Skeletal muscle tissue (tissue), 4 donors: ENCODE measurements around the gene NDRG3. TPM values are rescaled to one million over a fixed set of nuclear protein-coding genes. Genes with fewer than 3 reads are reported as not detected.

Source experiments
- H3K27ac ChIP-seq: one replicate; pipeline ENCODE4 v1.7.0; 2013; ENCODE audit warnings: mild to moderate bottlenecking, low read depth, low read length, inconsistent platforms
- H3K27me3 ChIP-seq, 3 donors: one replicate each; pipeline ENCODE4 v1.7.0; 2013; ENCODE audit warnings: low read length in 3 of 3; ENCODE audit not compliant: control insufficient read depth in 3 of 3, insufficient read depth in 3 of 3
- H3K36me3 ChIP-seq, 3 donors: one replicate each; pipeline ENCODE4 v1.7.0; 2013; ENCODE audit warnings: low read length in 3 of 3; ENCODE audit not compliant: control insufficient read depth in 3 of 3, insufficient read depth in 3 of 3
- H3K4me1 ChIP-seq, 3 donors: one replicate each; pipeline ENCODE4 v1.7.0; 2013; ENCODE audit warnings: low read length in 3 of 3, mild to moderate bottlenecking in 3 of 3; ENCODE audit not compliant: control insufficient read depth in 3 of 3, insufficient read depth in 3 of 3
- H3K4me3 ChIP-seq, 3 donors: one replicate each; pipeline ENCODE4 v1.7.0; 2013; ENCODE audit warnings: low read length in 3 of 3
- H3K9ac ChIP-seq, 3 donors: one replicate each; pipeline ENCODE4 v1.7.0; 2013; ENCODE audit warnings: low read length in 3 of 3, mild to moderate bottlenecking in 3 of 3, moderate library complexity in 2 of 3, low read depth in 1 of 3
- H3K9me3 ChIP-seq, 3 donors: one replicate each; pipeline ENCODE4 v1.7.0; 2013; ENCODE audit warnings: low read length in 3 of 3; ENCODE audit not compliant: control insufficient read depth in 3 of 3
- total RNA-seq: library from RNA; depleted of rRNA; stranded (reverse); fragments of >200 nt; gene quantifications from one replicate; pipeline ENCODE4 v1.2.3, GENCODE V29; 2014
- donor health status: Osteomylitis.

NDRG3 gene
- 15.1 TPM for total RNA-seq

DNA sequence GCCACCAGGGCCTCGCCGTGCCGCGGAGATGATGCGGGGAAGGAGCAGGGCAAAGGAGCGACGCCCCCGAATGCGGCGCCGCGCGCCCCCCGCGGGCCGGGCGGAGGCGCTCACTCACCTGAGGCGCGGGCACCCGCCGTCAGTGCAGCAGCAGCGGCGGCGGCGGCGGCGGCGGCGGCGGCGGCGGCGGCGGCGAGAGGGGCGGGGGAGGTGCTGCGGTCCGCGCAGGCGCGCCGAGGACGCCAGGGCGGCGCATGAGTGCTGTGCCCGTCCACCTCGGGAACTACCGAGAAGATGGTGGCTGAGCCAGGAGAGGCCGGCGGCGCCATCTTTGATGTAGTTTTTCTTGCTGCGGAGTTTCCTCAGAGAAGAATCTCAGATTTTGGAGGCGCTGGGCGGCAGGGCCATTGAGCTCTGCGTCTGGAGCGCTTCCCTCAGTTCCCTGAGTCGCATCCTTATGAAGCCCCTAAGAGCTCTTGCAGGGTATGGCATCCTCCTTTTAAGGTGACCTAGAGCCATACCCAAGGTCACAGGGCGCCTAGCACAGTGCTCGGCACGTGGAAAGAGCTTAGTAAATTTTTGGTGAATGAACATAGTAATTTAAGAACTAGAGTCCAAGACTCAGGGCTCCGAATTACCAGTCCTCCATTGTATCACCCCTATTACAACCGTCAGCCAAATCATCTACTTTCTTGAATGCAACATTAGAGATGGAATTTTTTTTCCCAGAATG, at the start of gene NDRG3:
Gene NDRG3 (minus strand): TSS at position 164 of the 733 bp plus-strand sequence. CDS start 24,355 bp downstream, outside the sequence.
- Histone ChIP-seq H3K9ac (peak within 1 kb of the TSS; percentile 82 to 86 (median 86)), H3K4me3 (peak within 1 kb of the TSS; percentile 85 to 93 (median 88)), H3K27ac (peak within 1 kb of the TSS; percentile 84), H3K27me3 (no peaks in the 10 kb centered on the region), H3K4me1 (peaks cover 16 to 18% (median 16%) of the 10 kb centered on the region in 3 donors), H3K36me3 (no peaks in the 10 kb centered on the region), H3K9me3 (no peaks in the 10 kb centered on the region)

- peaks cover 0 to 2% (median 0%) of the 10 kb centered on the region in 3 donors for H3K4me1 ChIP-seq
- H3K4me3 ChIP-seq: no peak overlapping the region
- H3K36me3 ChIP-seq: peaks cover 17 to 42% (median 23%) of the 10 kb centered on the region in 3 donors
- H3K27me3 ChIP-seq: no peaks in the 10 kb centered on the region
- H3K27ac ChIP-seq: no peak overlapping the region
- H3K9ac ChIP-seq: no peak overlapping the region
- no peaks in the 10 kb centered on the region for H3K9me3 ChIP-seq
These were observed 48.2 kb upstream of the NDRG3 start for GRCh38 chr20:36794116-36794474.

DNA sequence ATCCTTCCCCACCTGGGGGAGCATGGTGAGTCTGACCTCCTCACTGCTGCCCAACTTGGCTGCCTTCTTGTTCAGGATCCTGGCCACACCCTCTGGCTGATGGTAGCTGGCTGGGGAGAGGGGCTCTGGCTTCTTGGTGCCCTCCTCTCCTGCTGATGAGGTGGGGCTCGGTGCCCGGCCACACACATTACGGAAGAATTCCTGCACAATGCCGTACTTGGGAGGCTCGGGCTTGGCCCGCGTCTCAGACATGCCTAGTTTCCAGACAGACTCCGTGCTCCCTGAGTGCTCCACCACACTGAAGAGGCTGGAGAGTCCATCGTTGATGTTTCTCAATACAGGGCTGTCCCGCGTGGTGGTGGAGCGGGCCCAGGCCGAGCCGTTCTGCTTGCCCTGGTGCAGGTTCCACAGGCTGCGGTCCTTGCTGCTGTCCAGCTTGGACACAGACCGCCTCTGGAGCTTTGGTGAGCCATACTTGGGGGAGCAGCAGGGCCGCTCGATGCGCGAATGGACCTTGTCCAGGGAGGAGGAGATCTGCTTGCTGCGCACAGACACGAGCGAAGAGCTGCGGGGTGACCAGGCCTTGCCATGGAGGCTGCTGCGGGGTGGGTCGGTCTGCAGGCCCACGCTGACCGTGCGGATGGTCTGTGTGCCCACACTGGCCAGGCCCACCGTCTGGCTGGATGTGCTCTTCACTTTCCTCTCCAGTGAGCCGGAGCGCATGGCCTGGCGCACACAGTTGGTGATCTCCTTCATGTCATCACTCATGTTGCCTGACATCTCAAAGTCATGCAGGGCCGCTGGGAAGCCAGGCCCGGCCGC, 47.6 kb upstream of the NDRG3 start:
- no peak overlapping the region for H3K4me3 ChIP-seq
- H3K4me1 ChIP-seq: peaks cover 0 to 2% (median 0%) of the 10 kb centered on the region in 3 donors
- H3K27ac ChIP-seq: no peak overlapping the region
- no peak overlapping the region for H3K9ac ChIP-seq
- no peaks in the 10 kb centered on the region for H3K27me3 ChIP-seq
- no peaks in the 10 kb centered on the region for H3K9me3 ChIP-seq
- H3K36me3 ChIP-seq: peaks cover 13 to 40% (median 23%) of the 10 kb centered on the region in 3 donors

GRCh38 chr20:36792422-36792821, 46.5 kb upstream of the NDRG3 start:
- H3K9me3 ChIP-seq: no peaks in the 10 kb centered on the region
- no peak overlapping the region for H3K9ac ChIP-seq
- no peak overlapping the region for H3K4me3 ChIP-seq
- peaks cover 8 to 30% (median 22%) of the 10 kb centered on the region in 3 donors for H3K36me3 ChIP-seq
- peaks cover 0 to 2% (median 0%) of the 10 kb centered on the region in 3 donors for H3K4me1 ChIP-seq
- H3K27ac ChIP-seq: no peak overlapping the region
- no peaks in the 10 kb centered on the region for H3K27me3 ChIP-seq

DNA sequence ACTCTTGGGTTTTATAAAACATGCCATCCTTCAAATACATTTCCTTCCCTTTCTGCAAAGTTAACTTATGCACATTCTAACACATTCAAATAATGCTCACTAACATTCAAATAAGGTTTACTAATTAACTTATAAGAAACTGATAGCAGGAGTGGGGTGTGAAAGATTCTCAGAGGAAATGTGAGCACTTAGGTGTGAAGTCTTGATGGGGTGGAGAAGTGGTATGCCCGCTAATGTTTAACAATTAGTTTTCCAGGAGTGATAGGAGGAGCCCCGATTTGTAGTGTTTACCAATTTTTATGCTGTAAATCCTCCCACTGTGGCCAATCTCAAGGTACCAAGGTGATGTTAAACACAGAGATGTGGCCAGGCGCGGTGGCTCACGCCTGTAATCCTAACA, 46.0 kb upstream of the NDRG3 start:
- Histone ChIP-seq H3K27ac (no peak overlapping the region), H3K9ac (no peak overlapping the region), H3K4me3 (no peak overlapping the region), H3K27me3 (no peaks in the 10 kb centered on the region), H3K9me3 (no peaks in the 10 kb centered on the region), H3K36me3 (peaks cover 8 to 25% (median 17%) of the 10 kb centered on the region in 3 donors), H3K4me1 (peaks cover 0 to 2% (median 0%) of the 10 kb centered on the region in 3 donors)

- no peak overlapping the region for H3K9ac ChIP-seq
- H3K9me3 ChIP-seq: no peaks in the 10 kb centered on the region
- H3K27ac ChIP-seq: no peak overlapping the region
- peaks cover 2 to 8% (median 3%) of the 10 kb centered on the region in 3 donors for H3K4me1 ChIP-seq
- H3K36me3 ChIP-seq: peaks cover 7 to 24% (median 8%) of the 10 kb centered on the region in 3 donors
- no peaks in the 10 kb centered on the region for H3K27me3 ChIP-seq
- no peak overlapping the region for H3K4me3 ChIP-seq
These were observed 40.8 kb upstream of the NDRG3 start for GRCh38 chr20:36786663-36787062.

DNA sequence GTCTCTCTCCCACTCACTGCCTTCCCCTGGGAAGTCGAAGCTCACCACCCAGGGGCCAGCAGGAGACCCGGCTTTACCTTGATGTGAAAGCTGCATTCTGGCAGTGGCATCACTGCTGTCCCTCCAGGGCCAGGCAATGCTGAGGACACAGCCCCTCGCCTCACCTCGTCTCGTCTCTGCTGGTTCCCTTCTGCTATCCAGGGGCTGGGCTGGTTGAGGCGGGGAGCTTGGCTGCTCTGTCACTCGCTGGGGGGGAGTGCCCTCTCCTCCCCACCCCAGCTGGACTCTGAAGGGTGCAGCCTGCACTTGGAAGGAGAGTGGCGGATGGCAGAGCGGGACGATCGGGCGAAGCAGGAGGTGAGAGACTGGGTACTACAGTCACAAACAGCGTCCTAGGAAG, 40.4 kb upstream of the NDRG3 start:
- Histone ChIP-seq H3K27ac (no peak overlapping the region), H3K9me3 (no peaks in the 10 kb centered on the region), H3K36me3 (peaks cover 7 to 24% (median 8%) of the 10 kb centered on the region in 3 donors), H3K4me3 (no peak overlapping the region), H3K9ac (no peak overlapping the region), H3K27me3 (no peaks in the 10 kb centered on the region), H3K4me1 (peaks cover 2 to 8% (median 3%) of the 10 kb centered on the region in 3 donors)

- no peaks in the 10 kb centered on the region for H3K9me3 ChIP-seq
- H3K9ac ChIP-seq: no peak overlapping the region
- peaks cover 7 to 24% (median 8%) of the 10 kb centered on the region in 3 donors for H3K36me3 ChIP-seq
- no peak overlapping the region for H3K27ac ChIP-seq
- H3K27me3 ChIP-seq: no peaks in the 10 kb centered on the region
- H3K4me3 ChIP-seq: no peak overlapping the region
- peaks cover 2 to 8% (median 3%) of the 10 kb centered on the region in 3 donors for H3K4me1 ChIP-seq
These were observed 39.4 kb upstream of the NDRG3 start for GRCh38 chr20:36785308-36785707.

DNA sequence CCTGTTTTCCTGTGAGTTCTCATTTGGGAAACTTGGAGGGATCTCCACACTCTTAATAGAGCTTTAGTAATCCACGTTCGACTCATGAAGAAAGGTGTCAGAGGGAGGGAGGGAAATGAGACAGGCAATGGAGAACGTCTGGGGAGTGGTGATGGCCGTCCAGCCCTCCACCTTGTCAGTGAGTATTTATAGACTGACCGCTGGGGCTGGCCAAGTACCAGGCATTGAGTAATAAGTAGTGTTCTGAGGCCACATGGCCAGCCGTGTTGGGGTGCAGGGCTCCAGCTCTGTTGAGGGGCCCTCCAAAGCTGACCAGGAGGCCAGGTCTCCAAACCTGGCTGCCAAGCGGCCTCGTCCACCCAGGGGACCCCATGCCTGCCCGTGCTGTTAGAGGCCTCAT, 39.0 kb upstream of the NDRG3 start:
- Histone ChIP-seq H3K27me3 (no peaks in the 10 kb centered on the region), H3K4me3 (no peak overlapping the region), H3K9me3 (no peaks in the 10 kb centered on the region), H3K4me1 (peaks cover 2 to 8% (median 3%) of the 10 kb centered on the region in 3 donors), H3K36me3 (peaks cover 7 to 24% (median 8%) of the 10 kb centered on the region in 3 donors), H3K27ac (no peak overlapping the region), H3K9ac (peak overlapping the region in 1 of 3 donors; percentile 33)

DNA sequence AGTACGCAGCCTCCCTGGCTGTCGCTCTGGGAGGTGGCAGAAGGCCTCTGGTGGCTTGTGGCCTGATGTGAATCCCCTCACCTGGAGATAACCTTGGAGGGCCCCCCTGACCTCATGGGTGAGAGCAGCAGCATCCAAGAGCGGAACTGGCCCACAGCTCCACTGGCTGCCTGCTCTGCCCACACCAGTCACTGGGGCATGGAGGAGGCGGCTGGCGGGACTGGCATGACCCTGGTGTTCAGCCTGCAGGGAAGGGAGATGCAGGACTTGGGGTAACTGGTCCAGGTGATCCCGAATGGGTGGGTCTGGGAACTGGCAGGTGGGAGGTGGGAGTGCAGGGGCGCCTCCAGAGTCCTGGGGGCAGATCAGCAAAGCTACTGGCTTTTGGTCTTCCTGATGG, 38.2 kb upstream of the NDRG3 start:
- Histone ChIP-seq H3K27ac (no peak overlapping the region), H3K9ac (no peak overlapping the region), H3K27me3 (no peaks in the 10 kb centered on the region), H3K9me3 (no peaks in the 10 kb centered on the region), H3K36me3 (peaks cover 7 to 24% (median 8%) of the 10 kb centered on the region in 3 donors), H3K4me1 (peaks cover 2 to 8% (median 3%) of the 10 kb centered on the region in 3 donors), H3K4me3 (no peak overlapping the region)
